Activated T-helper 17 cell treated with anti-CD3 and anti-CD28 coated beads, Interleukin-2, amount 50 U/mL, for 72 hours (primary cell): ENCODE results near the gene PAX5. TPM values are rescaled to one million over a fixed set of nuclear protein-coding genes. Genes with fewer than 3 reads are reported as not detected.

Experiments used
- ATAC-seq: fragments of 150-1000 bp; cut with Tn5 transposase; replicated peaks from 2 replicates; pipeline ENCODE4 v1.10.0; 2021; ENCODE audit warnings: mild to moderate bottlenecking, moderate library complexity
- H3K27ac Mint-ChIP-seq: one replicate; pipeline ENCODE4 v1.8.0; 2022; ENCODE audit warnings: mixed read lengths
- H3K27me3 Mint-ChIP-seq: one replicate; pipeline ENCODE4 v1.8.0; 2022; ENCODE audit warnings: mixed read lengths
- H3K36me3 Mint-ChIP-seq: one replicate; pipeline ENCODE4 v1.8.0; 2022; ENCODE audit warnings: low read depth, mild to moderate bottlenecking, mixed read lengths
- H3K4me1 Mint-ChIP-seq: one replicate; pipeline ENCODE4 v1.8.0; 2022; ENCODE audit warnings: mixed read lengths
- H3K4me3 Mint-ChIP-seq: one replicate; pipeline ENCODE4 v1.8.0; 2022; ENCODE audit warnings: mild to moderate bottlenecking, mixed read lengths
- H3K9me3 Mint-ChIP-seq: one replicate; pipeline ENCODE4 v1.8.0; 2022; ENCODE audit warnings: mixed read lengths
- total RNA-seq, 2 donors: library from RNA; stranded (reverse); gene quantifications; one replicate each; pipeline ENCODE4 v1.2.3, GENCODE V29; 2022

Gene PAX5
- total RNA-seq, 2 donors from 2014 or later, result 0.30 to 0.66 TPM

- no peak for ATAC-seq
- Mint-ChIP-seq H3K27ac (no peak overlapping the region), H3K9me3 (no peaks in the 10 kb centered on the region), H3K27me3 (peaks cover 31% of the 10 kb centered on the region), H3K4me1 (peaks cover 9% of the 10 kb centered on the region), H3K36me3 (no peaks in the 10 kb centered on the region), H3K4me3 (no peak overlapping the region)
Observed at GRCh38 chr9:36818242-36818938, 215.7 kb downstream of the PAX5 start.

- no peak for ATAC-seq
- H3K27ac Mint-ChIP-seq, result no peak overlapping the region
- H3K36me3 Mint-ChIP-seq, result no peaks in the 10 kb centered on the region
- H3K4me1 Mint-ChIP-seq, result peaks cover 9% of the 10 kb centered on the region
- peaks cover 31% of the 10 kb centered on the region for H3K27me3 Mint-ChIP-seq
- H3K9me3 Mint-ChIP-seq, result no peaks in the 10 kb centered on the region
- H3K4me3 Mint-ChIP-seq, result no peak overlapping the region
Observed at GRCh38 chr9:36817160-36817834, 216.8 kb downstream of the PAX5 start.

- no peaks in the 10 kb centered on the region for H3K36me3 Mint-ChIP-seq
- H3K4me1 Mint-ChIP-seq, result peaks cover 9% of the 10 kb centered on the region
- no peak overlapping the region for H3K27ac Mint-ChIP-seq
- H3K4me3 Mint-ChIP-seq, result no peak overlapping the region
- H3K9me3 Mint-ChIP-seq, result no peaks in the 10 kb centered on the region
- ATAC-seq, result no peak
- H3K27me3 Mint-ChIP-seq, result peaks cover 33% of the 10 kb centered on the region
Observed at GRCh38 chr9:36816371-36816770, 217.7 kb downstream of the PAX5 start.

GRCh38 chr9:36815566-36816348, 218.3 kb downstream of the PAX5 start:
- H3K9me3 Mint-ChIP-seq, result no peaks in the 10 kb centered on the region
- H3K27me3 Mint-ChIP-seq, result peaks cover 33% of the 10 kb centered on the region
- H3K4me3 Mint-ChIP-seq, result no peak overlapping the region
- H3K36me3 Mint-ChIP-seq, result no peaks in the 10 kb centered on the region
- no peak for ATAC-seq
- H3K27ac Mint-ChIP-seq, result no peak overlapping the region
- H3K4me1 Mint-ChIP-seq, result peaks cover 9% of the 10 kb centered on the region

GRCh38 chr9:36815023-36815422, 219.0 kb downstream of the PAX5 start:
- Mint-ChIP-seq H3K27ac (no peak overlapping the region), H3K36me3 (no peaks in the 10 kb centered on the region), H3K9me3 (no peaks in the 10 kb centered on the region), H3K4me3 (no peak overlapping the region), H3K27me3 (peaks cover 30% of the 10 kb centered on the region), H3K4me1 (peaks cover 6% of the 10 kb centered on the region)
- ATAC-seq, result no peak

GRCh38 chr9:36813154-36813553, 220.9 kb downstream of the PAX5 start:
- H3K27me3 Mint-ChIP-seq, result peaks cover 15% of the 10 kb centered on the region
- no peak for ATAC-seq
- H3K4me3 Mint-ChIP-seq, result no peak overlapping the region
- H3K4me1 Mint-ChIP-seq, result no peaks in the 10 kb centered on the region
- H3K36me3 Mint-ChIP-seq, result no peaks in the 10 kb centered on the region
- H3K27ac Mint-ChIP-seq, result no peak overlapping the region
- H3K9me3 Mint-ChIP-seq, result no peaks in the 10 kb centered on the region

GRCh38 chr9:36812556-36812955, 221.5 kb downstream of the PAX5 start:
- H3K27me3 Mint-ChIP-seq, result peaks cover 12% of the 10 kb centered on the region
- no peak overlapping the region for H3K27ac Mint-ChIP-seq
- H3K4me1 Mint-ChIP-seq, result no peaks in the 10 kb centered on the region
- H3K4me3 Mint-ChIP-seq, result no peak overlapping the region
- H3K9me3 Mint-ChIP-seq, result no peaks in the 10 kb centered on the region
- ATAC-seq, result no peak
- H3K36me3 Mint-ChIP-seq, result no peaks in the 10 kb centered on the region

- Mint-ChIP-seq H3K27me3 (peaks cover 9% of the 10 kb centered on the region), H3K4me3 (no peak overlapping the region), H3K9me3 (no peaks in the 10 kb centered on the region), H3K36me3 (no peaks in the 10 kb centered on the region), H3K4me1 (no peaks in the 10 kb centered on the region), H3K27ac (no peak overlapping the region)
- no peak for ATAC-seq
Observed at GRCh38 chr9:36808251-36808650, 225.8 kb downstream of the PAX5 start.

- Mint-ChIP-seq H3K9me3 (no peaks in the 10 kb centered on the region), H3K36me3 (no peaks in the 10 kb centered on the region), H3K4me1 (no peaks in the 10 kb centered on the region), H3K27me3 (peaks cover 22% of the 10 kb centered on the region), H3K27ac (no peak overlapping the region), H3K4me3 (no peak overlapping the region)
- no peak for ATAC-seq
Observed at GRCh38 chr9:36803961-36804360, 230.1 kb downstream of the PAX5 start.

- no peak for ATAC-seq
- no peaks in the 10 kb centered on the region for H3K36me3 Mint-ChIP-seq
Observed at GRCh38 chr9:36802201-36802920, 231.7 kb downstream of the PAX5 start.

GRCh38 chr9:36800455-36800854, 233.6 kb downstream of the PAX5 start:
- no peak overlapping the region for H3K4me3 Mint-ChIP-seq
- H3K4me1 Mint-ChIP-seq, result no peaks in the 10 kb centered on the region
- no peak for ATAC-seq
- no peaks in the 10 kb centered on the region for H3K36me3 Mint-ChIP-seq
- peaks cover 20% of the 10 kb centered on the region for H3K27me3 Mint-ChIP-seq
- H3K9me3 Mint-ChIP-seq, result no peaks in the 10 kb centered on the region
- H3K27ac Mint-ChIP-seq, result no peak overlapping the region

More at GRCh38 chr9:36802201-36802920, 231.7 kb downstream of the PAX5 start:
- no peaks in the 10 kb centered on the region for H3K4me1 Mint-ChIP-seq
- no peak overlapping the region for H3K4me3 Mint-ChIP-seq
- peaks cover 22% of the 10 kb centered on the region for H3K27me3 Mint-ChIP-seq
- H3K27ac Mint-ChIP-seq, result no peak overlapping the region
- H3K9me3 Mint-ChIP-seq, result no peaks in the 10 kb centered on the region

GRCh38 chr9:36798350-36799065, 235.6 kb downstream of the PAX5 start:
- Mint-ChIP-seq H3K27me3 (peaks cover 16% of the 10 kb centered on the region), H3K36me3 (no peaks in the 10 kb centered on the region), H3K9me3 (no peaks in the 10 kb centered on the region), H3K27ac (no peak overlapping the region), H3K4me1 (no peaks in the 10 kb centered on the region), H3K4me3 (no peak overlapping the region)
- ATAC-seq, result no peak

GRCh38 chr9:36797471-36798220, 236.4 kb downstream of the PAX5 start:
- no peak for ATAC-seq
- H3K27me3 Mint-ChIP-seq, result peaks cover 11% of the 10 kb centered on the region
- H3K4me3 Mint-ChIP-seq, result no peak overlapping the region
- no peaks in the 10 kb centered on the region for H3K36me3 Mint-ChIP-seq
- H3K27ac Mint-ChIP-seq, result no peak overlapping the region
- H3K9me3 Mint-ChIP-seq, result peaks cover 4% of the 10 kb centered on the region
- H3K4me1 Mint-ChIP-seq, result no peaks in the 10 kb centered on the region
